GM23248 (cell line): ENCODE data around the gene ARL3.

Experiments used
- EZH2 ChIP-seq: fragments of 200-600 bp; sonication (generic); IDR thresholded peaks from 2 replicates; pipeline ENCODE4 v1.6.1; 2018; ENCODE audit warnings: antibody characterized with exemption, mild to moderate bottlenecking; ENCODE audit not compliant: insufficient read depth, poor library complexity, severe bottlenecking
- EZH2phosphoT487 ChIP-seq: fragments of 200-600 bp; sonication (generic); IDR thresholded peaks from 2 replicates; pipeline ENCODE4 v1.6.1; 2018; ENCODE audit warnings: antibody characterized with exemption, moderate library complexity, mild to moderate bottlenecking, low read depth; ENCODE audit not compliant: insufficient read depth

DNA sequence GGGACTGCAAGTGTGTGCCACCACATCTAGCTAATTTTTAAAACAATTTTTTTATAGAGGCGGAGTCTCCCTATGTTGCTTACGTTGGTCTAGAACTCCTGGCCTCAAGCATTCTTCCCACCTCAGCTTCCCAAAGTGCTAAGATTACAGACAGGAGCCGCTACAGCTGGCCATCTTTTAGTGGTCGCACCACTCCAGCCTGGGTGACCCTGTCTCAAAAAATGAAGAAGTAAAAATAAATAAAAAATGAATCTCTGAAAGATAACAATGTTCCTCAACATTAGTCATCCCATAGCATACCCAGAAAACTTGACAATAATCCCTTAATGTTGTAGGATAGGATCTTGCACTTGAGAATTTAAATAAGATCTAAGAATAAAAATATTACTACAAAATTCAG is 47.8 kb upstream of the ARL3 start:
- no peak for TF ChIP-seq EZH2phosphoT487
- TF ChIP-seq EZH2 = no peak
